Mesothelial cell of epicardium (in vitro differentiated cells): ENCODE results near the gene SFSWAP. TPM values are rescaled to one million over a fixed set of nuclear protein-coding genes. Genes with fewer than 3 reads are reported as not detected.
A peak's percentile ranks its signal among the peaks of the same experiment; 100 is the strongest.
"Not testable (repeated sequence)": the region's sequence is repeated elsewhere in the genome, so short reads cannot be mapped to it uniquely, and the experiment has no call there.

ENCODE experiments used
- DNase-seq, 2 experiments: peaks; one replicate each; pipeline ENCODE4 v3.0.0; 2021; ENCODE audit warnings: low spot score in 2 of 2; ENCODE audit not compliant: unreplicated experiment in 2 of 2
- H3K27ac Mint-ChIP-seq: 2 replicates; pipeline ENCODE4 v1.8.0; 2021; ENCODE audit warnings: mixed read lengths
- H3K27me3 Mint-ChIP-seq: 2 replicates; pipeline ENCODE4 v1.8.0; 2021; ENCODE audit warnings: low read depth, mixed read lengths
- H3K36me3 Mint-ChIP-seq: 2 replicates; pipeline ENCODE4 v1.8.0; 2021; ENCODE audit warnings: mixed read lengths
- H3K4me1 Mint-ChIP-seq: 2 replicates; pipeline ENCODE4 v1.8.0; 2021; ENCODE audit warnings: mixed read lengths
- H3K4me3 Mint-ChIP-seq: 2 replicates; pipeline ENCODE4 v1.8.0; 2021; ENCODE audit warnings: mild to moderate bottlenecking, moderate library complexity, mixed read lengths
- H3K9me3 Mint-ChIP-seq: 2 replicates; pipeline ENCODE4 v1.8.0; 2021; ENCODE audit warnings: mixed read lengths
- total RNA-seq: library from RNA; stranded (reverse); gene quantifications from 3 replicates; pipeline ENCODE4 v1.2.1, GENCODE V29; 2021
- TF ChIP-seq, protein P1 (sequence below): fragments of 200-600 bp; sonication (generic); IDR thresholded peaks from one replicate; pipeline ENCODE4 v1.5.0; 2021; ENCODE audit warnings: antibody characterized with exemption; ENCODE audit not compliant: unreplicated experiment

The SFSWAP gene
- total RNA-seq, 1 donor from 2014 or later: 73.0 TPM

DNA sequence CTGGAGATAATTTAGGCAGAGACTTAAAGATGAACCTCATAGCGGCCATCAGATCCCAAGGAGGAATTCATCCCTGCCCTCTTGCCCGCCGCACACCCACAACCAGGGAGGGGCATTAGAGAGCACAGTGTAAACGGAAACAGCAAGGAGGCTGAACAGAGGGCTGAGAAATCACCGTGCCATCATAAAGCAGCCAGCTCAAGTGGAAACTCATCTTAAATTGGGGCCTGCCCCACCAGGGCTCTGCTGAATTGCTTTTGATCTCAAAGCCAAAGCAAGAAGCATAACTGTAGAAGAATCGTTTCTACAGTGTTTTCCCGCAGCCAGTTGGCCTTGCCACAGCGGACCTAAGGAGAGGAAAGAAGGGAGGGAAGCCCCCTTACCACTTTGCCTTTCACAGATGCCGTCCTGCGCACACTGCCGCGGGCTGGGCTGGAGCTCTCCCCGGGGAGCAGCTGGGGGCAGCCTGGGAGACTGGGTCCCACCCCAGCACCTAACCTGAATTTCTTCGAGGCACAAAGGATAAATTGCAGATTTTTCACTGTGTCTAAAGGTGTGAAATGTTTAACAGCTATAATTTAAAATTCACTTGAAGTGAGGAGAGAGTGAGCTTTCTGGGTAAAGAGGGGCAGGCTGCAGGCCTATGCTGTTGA is 65.5 kb downstream of the SFSWAP start:
- Mint-ChIP-seq H3K4me3 (no peak overlapping the region), H3K9me3 (no peaks in the 10 kb centered on the region), H3K4me1 (no peaks in the 10 kb centered on the region), H3K27ac (peak overlapping the region; percentile 34), H3K36me3 (peaks cover 27% of the 10 kb centered on the region), H3K27me3 (no peaks in the 10 kb centered on the region)
- DNase-seq: no peak
- TF ChIP-seq, protein P1, sequence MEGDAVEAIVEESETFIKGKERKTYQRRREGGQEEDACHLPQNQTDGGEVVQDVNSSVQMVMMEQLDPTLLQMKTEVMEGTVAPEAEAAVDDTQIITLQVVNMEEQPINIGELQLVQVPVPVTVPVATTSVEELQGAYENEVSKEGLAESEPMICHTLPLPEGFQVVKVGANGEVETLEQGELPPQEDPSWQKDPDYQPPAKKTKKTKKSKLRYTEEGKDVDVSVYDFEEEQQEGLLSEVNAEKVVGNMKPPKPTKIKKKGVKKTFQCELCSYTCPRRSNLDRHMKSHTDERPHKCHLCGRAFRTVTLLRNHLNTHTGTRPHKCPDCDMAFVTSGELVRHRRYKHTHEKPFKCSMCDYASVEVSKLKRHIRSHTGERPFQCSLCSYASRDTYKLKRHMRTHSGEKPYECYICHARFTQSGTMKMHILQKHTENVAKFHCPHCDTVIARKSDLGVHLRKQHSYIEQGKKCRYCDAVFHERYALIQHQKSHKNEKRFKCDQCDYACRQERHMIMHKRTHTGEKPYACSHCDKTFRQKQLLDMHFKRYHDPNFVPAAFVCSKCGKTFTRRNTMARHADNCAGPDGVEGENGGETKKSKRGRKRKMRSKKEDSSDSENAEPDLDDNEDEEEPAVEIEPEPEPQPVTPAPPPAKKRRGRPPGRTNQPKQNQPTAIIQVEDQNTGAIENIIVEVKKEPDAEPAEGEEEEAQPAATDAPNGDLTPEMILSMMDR: no peak

- not testable (repeated sequence) for H3K27me3 Mint-ChIP-seq, DNase-seq, H3K9me3 Mint-ChIP-seq, H3K27ac Mint-ChIP-seq, H3K4me1 Mint-ChIP-seq, H3K4me3 Mint-ChIP-seq
- peaks cover 26% of the 10 kb centered on the region for H3K36me3 Mint-ChIP-seq
These were observed 66.4 kb downstream of the SFSWAP start for GRCh38 chr12:131777269-131777668.

GRCh38 chr12:131779027-131779426 is 68.1 kb downstream of the SFSWAP start:
- H3K4me1 Mint-ChIP-seq: peaks cover 6% of the 10 kb centered on the region
- H3K4me3 Mint-ChIP-seq: no peak overlapping the region
- TF ChIP-seq, protein P1: no peak
- peaks cover 26% of the 10 kb centered on the region for H3K36me3 Mint-ChIP-seq
- H3K9me3 Mint-ChIP-seq: no peaks in the 10 kb centered on the region
- no peak overlapping the region for H3K27ac Mint-ChIP-seq
- no peak for DNase-seq
- no peaks in the 10 kb centered on the region for H3K27me3 Mint-ChIP-seq

- Mint-ChIP-seq H3K27me3 (no peaks in the 10 kb centered on the region), H3K27ac (no peak overlapping the region), H3K4me1 (peaks cover 12% of the 10 kb centered on the region), H3K9me3 (no peaks in the 10 kb centered on the region), H3K36me3 (peaks cover 29% of the 10 kb centered on the region), H3K4me3 (no peak overlapping the region)
- no peak for DNase-seq
- TF ChIP-seq, protein P1: no peak
These were observed 71.2 kb downstream of the SFSWAP start for GRCh38 chr12:131782061-131782460.

- H3K9me3 Mint-ChIP-seq: no peaks in the 10 kb centered on the region
These were observed 73.1 kb downstream of the SFSWAP start for GRCh38 chr12:131783915-131784541.

More at GRCh38 chr12:131783915-131784541, 73.1 kb downstream of the SFSWAP start:
- H3K27ac Mint-ChIP-seq: peak overlapping the region; percentile 80
- TF ChIP-seq, protein P1: no peak
- no peak for DNase-seq
- peaks cover 25% of the 10 kb centered on the region for H3K36me3 Mint-ChIP-seq
- H3K4me3 Mint-ChIP-seq: no peak overlapping the region
- H3K27me3 Mint-ChIP-seq: no peaks in the 10 kb centered on the region
- H3K4me1 Mint-ChIP-seq: peaks cover 12% of the 10 kb centered on the region
